ENCODE results near the gene HDAC4. TPM values are rescaled to one million over a fixed set of nuclear protein-coding genes. Genes with fewer than 3 reads are reported as not detected.

The HDAC4 gene
- total RNA-seq, 1 experiment from 2014 or later, result 40.1 TPM

DNA sequence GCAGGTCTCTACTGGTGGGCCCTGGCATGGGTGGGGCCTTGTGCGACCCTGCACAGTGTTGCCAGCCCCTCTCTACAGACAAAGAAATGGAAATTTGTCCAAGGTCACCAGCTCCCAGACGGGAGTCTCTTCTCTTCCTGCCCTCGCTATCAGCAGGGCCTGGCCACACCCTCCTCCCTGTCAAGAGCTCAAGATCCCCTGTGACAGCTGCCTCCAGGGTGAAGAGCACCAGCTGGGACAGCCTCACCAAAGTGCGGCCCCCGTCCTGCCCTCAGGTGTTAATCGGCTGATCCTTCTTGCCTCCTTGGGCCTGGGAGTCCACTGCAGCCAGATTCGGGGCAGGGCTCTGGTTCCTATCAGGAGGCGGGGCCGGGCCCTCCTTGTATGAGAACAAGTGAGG is 293.9 kb downstream of the HDAC4 start:
- H3K4me3 ChIP-seq (ENCODE audit: low read depth in 2 of 2, low read length in 2 of 2), result no peak overlapping the region
- H3K36me3 ChIP-seq (ENCODE audit: control insufficient read depth, insufficient read depth, low read length), result no peaks in the 10 kb centered on the region
- H3K4me1 ChIP-seq (ENCODE audit: control insufficient read depth, insufficient read depth, low read length), result no peaks in the 10 kb centered on the region
- H3K9me3 ChIP-seq (ENCODE audit: control insufficient read depth, insufficient read depth, low read depth, low read length), result no peaks in the 10 kb centered on the region
- in situ Hi-C loops (cut with HindIII; ENCODE audit: low pct_unique_long_range_greater_than_20kb, low sequenced_read_pairs), result no loop called here
- H3K27ac ChIP-seq (ENCODE audit: low read length), result no peak overlapping the region
- no peak for DNase-seq (ENCODE audit: low read depth, low spot score)
- TF ChIP-seq, protein P1, sequence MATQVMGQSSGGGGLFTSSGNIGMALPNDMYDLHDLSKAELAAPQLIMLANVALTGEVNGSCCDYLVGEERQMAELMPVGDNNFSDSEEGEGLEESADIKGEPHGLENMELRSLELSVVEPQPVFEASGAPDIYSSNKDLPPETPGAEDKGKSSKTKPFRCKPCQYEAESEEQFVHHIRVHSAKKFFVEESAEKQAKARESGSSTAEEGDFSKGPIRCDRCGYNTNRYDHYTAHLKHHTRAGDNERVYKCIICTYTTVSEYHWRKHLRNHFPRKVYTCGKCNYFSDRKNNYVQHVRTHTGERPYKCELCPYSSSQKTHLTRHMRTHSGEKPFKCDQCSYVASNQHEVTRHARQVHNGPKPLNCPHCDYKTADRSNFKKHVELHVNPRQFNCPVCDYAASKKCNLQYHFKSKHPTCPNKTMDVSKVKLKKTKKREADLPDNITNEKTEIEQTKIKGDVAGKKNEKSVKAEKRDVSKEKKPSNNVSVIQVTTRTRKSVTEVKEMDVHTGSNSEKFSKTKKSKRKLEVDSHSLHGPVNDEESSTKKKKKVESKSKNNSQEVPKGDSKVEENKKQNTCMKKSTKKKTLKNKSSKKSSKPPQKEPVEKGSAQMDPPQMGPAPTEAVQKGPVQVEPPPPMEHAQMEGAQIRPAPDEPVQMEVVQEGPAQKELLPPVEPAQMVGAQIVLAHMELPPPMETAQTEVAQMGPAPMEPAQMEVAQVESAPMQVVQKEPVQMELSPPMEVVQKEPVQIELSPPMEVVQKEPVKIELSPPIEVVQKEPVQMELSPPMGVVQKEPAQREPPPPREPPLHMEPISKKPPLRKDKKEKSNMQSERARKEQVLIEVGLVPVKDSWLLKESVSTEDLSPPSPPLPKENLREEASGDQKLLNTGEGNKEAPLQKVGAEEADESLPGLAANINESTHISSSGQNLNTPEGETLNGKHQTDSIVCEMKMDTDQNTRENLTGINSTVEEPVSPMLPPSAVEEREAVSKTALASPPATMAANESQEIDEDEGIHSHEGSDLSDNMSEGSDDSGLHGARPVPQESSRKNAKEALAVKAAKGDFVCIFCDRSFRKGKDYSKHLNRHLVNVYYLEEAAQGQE (IDR thresholded peaks at IDR 0.05; ENCODE audit: insufficient read depth in 1 of 2, low read depth in 2 of 2, low read length in 1 of 2), result no peak
- TF ChIP-seq POLR2AphosphoS5 (IDR thresholded peaks at IDR 0.05; ENCODE audit: low read depth, low read length) (no peak), TCF7L2 (IDR thresholded peaks at IDR 0.05; ENCODE audit: low read depth, low read length) (no peak), SIN3A (IDR thresholded peaks at IDR 0.05; ENCODE audit: borderline replicate concordance, insufficient read depth, low read depth, low read length) (no peak)
- TF ChIP-seq, protein P2, sequence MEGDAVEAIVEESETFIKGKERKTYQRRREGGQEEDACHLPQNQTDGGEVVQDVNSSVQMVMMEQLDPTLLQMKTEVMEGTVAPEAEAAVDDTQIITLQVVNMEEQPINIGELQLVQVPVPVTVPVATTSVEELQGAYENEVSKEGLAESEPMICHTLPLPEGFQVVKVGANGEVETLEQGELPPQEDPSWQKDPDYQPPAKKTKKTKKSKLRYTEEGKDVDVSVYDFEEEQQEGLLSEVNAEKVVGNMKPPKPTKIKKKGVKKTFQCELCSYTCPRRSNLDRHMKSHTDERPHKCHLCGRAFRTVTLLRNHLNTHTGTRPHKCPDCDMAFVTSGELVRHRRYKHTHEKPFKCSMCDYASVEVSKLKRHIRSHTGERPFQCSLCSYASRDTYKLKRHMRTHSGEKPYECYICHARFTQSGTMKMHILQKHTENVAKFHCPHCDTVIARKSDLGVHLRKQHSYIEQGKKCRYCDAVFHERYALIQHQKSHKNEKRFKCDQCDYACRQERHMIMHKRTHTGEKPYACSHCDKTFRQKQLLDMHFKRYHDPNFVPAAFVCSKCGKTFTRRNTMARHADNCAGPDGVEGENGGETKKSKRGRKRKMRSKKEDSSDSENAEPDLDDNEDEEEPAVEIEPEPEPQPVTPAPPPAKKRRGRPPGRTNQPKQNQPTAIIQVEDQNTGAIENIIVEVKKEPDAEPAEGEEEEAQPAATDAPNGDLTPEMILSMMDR (IDR thresholded peaks at IDR 0.05), result no peak
- ATAC-seq, result no peak
- BruUV-seq (replicated peaks), result no TSS peak
- POLR2A ChIA-PET, result no interaction called here
- CTCF ChIA-PET, result interaction anchor here (0.7 to 0.8 kb wide), 2 partner anchors 8 to 180 kb away, joined by 3 read pairs; no protein-coding TSS in a partner anchor
- intact Hi-C loops (cut with micrococcal nuclease; ENCODE audit: unreplicated experiment), result loop anchor here (10.0 kb wide), 1 partner anchor 72 kb away; no protein-coding TSS in a partner anchor
- H3K27me3 ChIP-seq (ENCODE audit: control insufficient read depth, insufficient read depth, low read length), result no peaks in the 10 kb centered on the region

DNA sequence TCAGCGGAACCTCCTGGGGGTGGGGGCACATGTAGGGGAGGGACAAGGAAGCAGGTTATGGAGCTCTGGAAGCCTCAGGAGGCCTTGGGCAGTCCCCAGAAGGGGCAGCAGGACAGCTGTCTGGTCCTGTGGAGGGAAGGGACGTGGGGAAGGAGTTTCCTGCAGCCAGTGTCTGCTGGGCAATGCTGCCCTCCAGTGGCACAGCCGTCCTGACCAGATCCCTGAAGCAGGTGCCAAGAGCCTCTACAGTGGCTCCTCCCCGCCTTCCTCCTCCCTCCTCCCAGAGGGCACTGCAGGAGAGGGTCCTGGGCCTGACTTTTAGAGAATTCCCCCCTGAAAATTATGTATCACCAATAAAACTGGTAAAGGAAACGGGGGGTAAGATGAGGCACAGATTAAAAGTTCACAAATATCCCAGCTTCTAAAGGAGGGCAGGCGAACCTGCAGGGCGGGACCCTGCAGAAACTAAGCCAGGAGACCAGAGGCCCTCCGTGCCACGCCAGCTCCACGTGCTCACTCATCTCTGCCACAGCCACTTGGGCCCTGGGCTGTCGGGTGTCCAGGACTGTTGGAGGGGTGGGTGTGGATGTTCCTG is 294.4 kb downstream of the HDAC4 start:
- peak; percentile 92 for ATAC-seq
- Histone ChIP-seq H3K27me3 (ENCODE audit: control insufficient read depth, insufficient read depth, low read length) (no peaks in the 10 kb centered on the region), H3K36me3 (ENCODE audit: control insufficient read depth, insufficient read depth, low read length) (no peaks in the 10 kb centered on the region), H3K4me3 (ENCODE audit: low read depth in 2 of 2, low read length in 2 of 2) (no peak overlapping the region), H3K27ac (ENCODE audit: low read length) (no peak overlapping the region), H3K9me3 (ENCODE audit: control insufficient read depth, insufficient read depth, low read depth, low read length) (no peaks in the 10 kb centered on the region), H3K4me1 (ENCODE audit: control insufficient read depth, insufficient read depth, low read length) (no peaks in the 10 kb centered on the region)
- DNase-seq (ENCODE audit: low read depth, low spot score), result peak; percentile 2
- no peak for TF ChIP-seq SIN3A (IDR thresholded peaks at IDR 0.05; ENCODE audit: borderline replicate concordance, insufficient read depth, low read depth, low read length)
- TF ChIP-seq, protein P2 (IDR thresholded peaks at IDR 0.05), result peak; percentile 84
- no peak for TF ChIP-seq POLR2AphosphoS5 (IDR thresholded peaks at IDR 0.05; ENCODE audit: low read depth, low read length)
- TF ChIP-seq, protein P1 (IDR thresholded peaks at IDR 0.05; ENCODE audit: insufficient read depth in 1 of 2, low read depth in 2 of 2, low read length in 1 of 2), result no peak
- no peak for TF ChIP-seq TCF7L2 (IDR thresholded peaks at IDR 0.05; ENCODE audit: low read depth, low read length)
- BruUV-seq (replicated peaks), result no TSS peak
- in situ Hi-C loops (cut with HindIII; ENCODE audit: low pct_unique_long_range_greater_than_20kb, low sequenced_read_pairs) (no loop called here), intact Hi-C loops (cut with micrococcal nuclease; ENCODE audit: unreplicated experiment) (loop anchor here (10.0 kb wide), 1 partner anchor 72 kb away; no protein-coding TSS in a partner anchor)
- CTCF ChIA-PET, result interaction anchor here (0.6 kb wide), 1 partner anchor 51 kb away, joined by 5 read pairs; no protein-coding TSS in a partner anchor
- POLR2A ChIA-PET, result interaction anchor here (0.6 kb wide), 1 partner anchor 495 kb away, joined by 3 read pairs; no protein-coding TSS in a partner anchor
